Brain microvascular endothelial cell (primary cell): ENCODE data around the gene SERAC1.

Experiments used
- DNase-seq: peaks from one replicate; pipeline ENCODE4 v3.0.0-alpha.2; 2020
- H3K27ac ChIP-seq: fragments of 250-450 bp; sonication (Bioruptor Pico); 2 replicates; pipeline ENCODE4 v1.5.1; 2020; ENCODE audit warnings: mild to moderate bottlenecking, moderate library complexity
- H3K27me3 ChIP-seq: fragments of 250-450 bp; sonication (Bioruptor Pico); replicated peaks from 2 replicates; pipeline ENCODE4 v1.5.1; 2020; ENCODE audit warnings: mild to moderate bottlenecking
- H3K36me3 ChIP-seq: fragments of 250-450 bp; sonication (Bioruptor Pico); replicated peaks from 2 replicates; pipeline ENCODE4 v1.5.1; 2020; ENCODE audit warnings: mild to moderate bottlenecking
- H3K4me3 ChIP-seq: 2 replicates; pipeline ENCODE4 v1.5.1; 2011; ENCODE audit warnings: low read depth, mild to moderate bottlenecking, control low read depth, low read length, moderate library complexity
- in situ Hi-C: cut with HindIII; loops from 2 replicates; pipeline ENCODE4 v1.10.0; 2017; ENCODE audit warnings: low sequenced_read_pairs, low pct_ligation_motif_present
- TF ChIP-seq, protein P1 (sequence below): IDR thresholded peaks from 2 replicates; pipeline ENCODE4 v1.5.1; 2011; ENCODE audit warnings: low read depth, mild to moderate bottlenecking, moderate library complexity, low read length, control low read depth, inconsistent platforms; ENCODE audit errors: missing control alignments

SERAC1 gene

DNA sequence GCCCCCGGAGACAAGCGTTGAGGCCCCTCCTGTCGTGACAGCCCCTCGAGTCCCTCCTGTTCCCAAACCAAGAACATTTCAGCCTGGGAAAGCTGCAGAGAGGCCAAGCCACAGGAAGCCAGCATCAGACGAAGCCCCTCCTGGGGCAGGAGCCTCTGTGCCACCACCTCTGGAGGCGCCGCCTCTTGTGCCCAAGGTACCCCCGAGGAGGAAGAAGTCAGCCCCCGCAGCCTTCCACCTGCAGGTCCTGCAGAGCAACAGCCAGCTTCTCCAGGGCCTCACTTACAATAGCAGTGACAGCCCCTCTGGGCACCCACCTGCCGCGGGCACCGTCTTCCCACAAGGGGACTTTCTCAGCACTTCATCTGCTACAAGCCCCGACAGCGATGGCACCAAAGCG lies 72.4 kb downstream of the SERAC1 start:
- TF ChIP-seq, protein P1, sequence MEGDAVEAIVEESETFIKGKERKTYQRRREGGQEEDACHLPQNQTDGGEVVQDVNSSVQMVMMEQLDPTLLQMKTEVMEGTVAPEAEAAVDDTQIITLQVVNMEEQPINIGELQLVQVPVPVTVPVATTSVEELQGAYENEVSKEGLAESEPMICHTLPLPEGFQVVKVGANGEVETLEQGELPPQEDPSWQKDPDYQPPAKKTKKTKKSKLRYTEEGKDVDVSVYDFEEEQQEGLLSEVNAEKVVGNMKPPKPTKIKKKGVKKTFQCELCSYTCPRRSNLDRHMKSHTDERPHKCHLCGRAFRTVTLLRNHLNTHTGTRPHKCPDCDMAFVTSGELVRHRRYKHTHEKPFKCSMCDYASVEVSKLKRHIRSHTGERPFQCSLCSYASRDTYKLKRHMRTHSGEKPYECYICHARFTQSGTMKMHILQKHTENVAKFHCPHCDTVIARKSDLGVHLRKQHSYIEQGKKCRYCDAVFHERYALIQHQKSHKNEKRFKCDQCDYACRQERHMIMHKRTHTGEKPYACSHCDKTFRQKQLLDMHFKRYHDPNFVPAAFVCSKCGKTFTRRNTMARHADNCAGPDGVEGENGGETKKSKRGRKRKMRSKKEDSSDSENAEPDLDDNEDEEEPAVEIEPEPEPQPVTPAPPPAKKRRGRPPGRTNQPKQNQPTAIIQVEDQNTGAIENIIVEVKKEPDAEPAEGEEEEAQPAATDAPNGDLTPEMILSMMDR = no peak
- H3K27ac ChIP-seq = no peak overlapping the region
- DNase-seq = no peak
- peaks cover 82% of the 10 kb centered on the region for H3K36me3 ChIP-seq
- no peaks in the 10 kb centered on the region for H3K27me3 ChIP-seq
- in situ Hi-C loops = no loop called here
- no peak overlapping the region for H3K4me3 ChIP-seq

DNA sequence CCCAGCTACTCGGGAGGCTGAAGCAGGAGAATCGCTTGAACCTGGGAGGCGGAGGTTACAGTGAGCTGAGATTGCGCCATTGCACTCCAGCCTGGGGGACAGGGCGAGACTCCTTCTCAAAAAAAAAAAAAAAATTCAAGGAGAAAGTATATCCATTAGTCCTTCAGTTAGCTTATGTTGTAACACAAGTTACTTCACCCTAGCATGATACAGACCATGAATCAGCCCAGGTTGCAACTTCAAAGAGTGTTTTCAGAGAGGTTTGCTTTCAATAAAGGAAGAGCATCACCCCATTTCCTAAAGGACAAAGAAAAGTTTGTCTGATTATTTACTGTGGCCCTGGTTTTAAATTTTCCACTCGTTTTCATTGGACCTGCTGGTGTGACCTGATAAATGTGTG lies 73.0 kb downstream of the SERAC1 start:
- no peaks in the 10 kb centered on the region for H3K27me3 ChIP-seq
- H3K36me3 ChIP-seq = peaks cover 83% of the 10 kb centered on the region
- no peak for DNase-seq
- H3K4me3 ChIP-seq = no peak overlapping the region
- in situ Hi-C loops = no loop called here
- TF ChIP-seq, protein P1 = no peak
- H3K27ac ChIP-seq = no peak overlapping the region

DNA sequence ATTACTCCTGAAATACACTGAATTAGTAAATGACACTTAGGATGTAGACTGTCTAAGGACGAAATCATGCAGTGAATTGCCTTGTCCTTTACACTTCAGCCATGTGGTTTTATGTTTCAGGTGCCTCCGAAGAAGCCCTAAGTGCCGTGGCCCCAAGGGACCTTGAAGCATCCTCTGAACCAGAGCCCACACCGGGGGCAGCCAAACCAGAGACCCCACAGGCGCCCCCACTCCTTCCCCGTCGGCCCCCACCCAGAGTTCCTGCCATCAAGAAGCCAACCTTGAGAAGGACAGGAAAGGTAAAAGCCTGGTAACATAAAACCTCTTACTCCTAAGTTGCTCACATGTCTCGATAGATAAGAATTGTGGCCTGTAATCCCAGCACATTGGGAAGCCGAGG lies 75.3 kb downstream of the SERAC1 start:
- in situ Hi-C loops = no loop called here
- Histone ChIP-seq H3K27me3 (no peaks in the 10 kb centered on the region), H3K27ac (no peak overlapping the region), H3K36me3 (peaks cover 89% of the 10 kb centered on the region), H3K4me3 (no peak overlapping the region)
- TF ChIP-seq, protein P1 = no peak
- DNase-seq = no peak

- Histone ChIP-seq H3K4me3 (no peak overlapping the region), H3K27me3 (no peaks in the 10 kb centered on the region), H3K27ac (peak overlapping the region; percentile 70), H3K36me3 (peaks cover 89% of the 10 kb centered on the region)
- no peak for DNase-seq
- in situ Hi-C loops = no loop called here
- TF ChIP-seq, protein P1 = no peak
Observed at GRCh38 chr6:158087224-158087867, 80.7 kb downstream of the SERAC1 start.

DNA sequence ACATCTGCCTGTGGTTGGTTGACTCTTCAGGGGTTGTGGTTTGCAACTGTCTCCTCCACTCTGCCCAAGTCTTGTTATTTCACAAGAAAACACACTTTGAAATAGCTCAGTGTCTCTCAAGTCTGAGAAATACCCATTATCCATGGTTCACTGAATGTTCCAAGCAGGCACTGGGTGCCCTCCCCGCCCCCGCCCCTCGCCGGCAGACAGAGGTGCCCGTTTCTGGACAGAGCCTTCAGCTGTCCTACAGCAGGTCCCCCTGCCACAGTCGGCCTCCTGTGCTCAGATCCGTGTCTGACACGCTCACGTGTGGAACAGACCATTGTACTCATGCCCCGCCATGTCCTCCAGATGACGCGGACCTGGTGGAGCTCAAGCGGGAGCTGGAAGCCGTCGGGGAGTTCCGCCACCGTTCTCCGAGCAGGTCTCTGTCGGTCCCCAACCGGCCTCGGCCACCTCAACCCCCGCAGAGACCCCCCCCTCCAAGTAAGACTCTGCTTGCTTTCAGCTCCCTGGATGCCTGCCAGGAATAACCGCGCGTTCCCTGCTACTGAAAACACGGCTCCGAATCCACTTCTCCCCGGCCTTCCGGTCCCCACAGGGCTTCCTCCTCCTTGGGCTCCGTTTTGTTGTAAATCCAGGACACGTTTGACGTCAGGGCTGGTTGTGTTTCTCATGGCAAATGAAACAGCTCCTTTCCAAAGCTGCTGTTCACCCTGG lies 81.4 kb downstream of the SERAC1 start:
- TF ChIP-seq, protein P1 = no peak
- H3K4me3 ChIP-seq = no peak overlapping the region
- in situ Hi-C loops = no loop called here
- H3K27me3 ChIP-seq = no peaks in the 10 kb centered on the region
- H3K27ac ChIP-seq = peak overlapping the region; percentile 70
- peak; percentile 62 for DNase-seq
- peaks cover 86% of the 10 kb centered on the region for H3K36me3 ChIP-seq
